Measurements from ENCODE around the gene CD5L. TPM values are rescaled to one million over a fixed set of nuclear protein-coding genes. Genes with fewer than 3 reads are reported as not detected.

Gene CD5L
- total RNA-seq, result not detected
- polyA plus RNA-seq (ENCODE audit: insufficient read depth in 1 of 8, insufficient read length in 8 of 8, low replicate concordance in 1 of 8), result under 1 TPM in 3 of 8 donors, not detected in 5; 0.06 to 0.12 (median 0.07) TPM
- long read RNA-seq, donor 1, partial matches to known transcripts, result 0 of 1 reads
- long read RNA-seq, donor 1, other reads (novel, unspliced or antisense), result 0 of 1 reads
- long read RNA-seq, donor 2, result 0 reads
- long read RNA-seq, donor 3, result 0 reads
- long read RNA-seq, donor 4, result 0 reads
- long read RNA-seq, donor 5, result 0 reads
- long read RNA-seq, donor 6, result 0 reads
- long read RNA-seq, donor 7, result 0 reads
- long read RNA-seq, donor 8, result 0 reads
- long read RNA-seq, donor 9, result 0 reads
- long read RNA-seq, donor 10, result 0 reads
- long read RNA-seq, donor 11, result 0 reads

DNA sequence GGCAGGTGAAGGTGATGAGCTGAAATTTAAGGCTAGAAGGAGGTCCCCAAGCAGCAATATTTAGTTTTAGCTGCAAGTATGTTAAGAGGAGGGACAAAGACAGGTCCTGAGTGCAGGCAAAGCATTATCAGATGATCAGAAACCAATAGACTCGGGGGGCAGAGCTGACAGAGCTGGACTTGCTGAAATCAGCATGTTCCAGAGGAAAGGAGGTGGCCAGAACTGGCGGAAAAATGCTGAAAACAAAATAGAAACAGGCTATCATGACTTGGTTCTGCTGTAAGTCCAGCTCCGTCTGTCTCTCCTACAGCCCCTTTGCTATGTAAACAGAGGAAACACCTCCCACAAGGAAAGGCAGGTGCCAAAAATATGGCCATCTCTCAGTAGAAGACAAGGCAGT, at the start of gene CD5L:
Gene CD5L (minus strand): TSS at position 101 of the 400 bp plus-strand sequence. CDS start 107 bp downstream, outside the sequence.
- Histone ChIP-seq H3K27me3 (ENCODE audit: control insufficient read depth, insufficient read depth, low read length) (no peaks in the 10 kb centered on the region), H3K4me3 (ENCODE audit: low read length) (no peak within 1 kb of the TSS), H3K9me3 (replicated peaks; ENCODE audit: control insufficient read depth, low read depth, low read length) (no peaks in the 10 kb centered on the region), H3K27ac (ENCODE audit: low read length) (no peak within 1 kb of the TSS), H3K4me1 (ENCODE audit: control insufficient read depth, insufficient read depth, low read length) (no peaks in the 10 kb centered on the region), H3K36me3 (ENCODE audit: control insufficient read depth, insufficient read depth, low read length) (no peaks in the 10 kb centered on the region)
- 50% methylated on average over 1 of the region's 3 CpGs for WGBS (ENCODE audit: insufficient coverage)
- no peak for DNase-seq

DNA sequence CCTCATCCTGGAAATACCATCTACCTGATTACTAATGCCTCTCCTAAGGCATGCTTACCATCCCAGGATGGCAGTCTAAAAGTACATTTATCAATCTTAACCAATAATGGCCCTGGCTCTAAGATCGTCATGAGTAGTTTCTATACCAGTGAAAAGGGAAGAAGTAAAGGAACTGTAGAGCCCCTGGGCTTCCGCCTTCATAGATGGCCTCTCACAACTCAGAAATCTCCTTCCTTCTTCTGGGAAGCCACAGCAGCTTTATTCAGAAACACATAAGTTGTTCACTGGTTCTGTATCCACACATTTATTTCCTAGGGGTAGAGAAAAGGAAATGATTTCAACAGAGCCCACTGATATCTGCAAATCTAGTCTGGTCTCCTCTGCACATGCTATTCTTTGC, 41.0 kb upstream of the CD5L start:
- no CpG with 5 or more reads among the region's 2 CpGs for WGBS (ENCODE audit: insufficient coverage)

DNA sequence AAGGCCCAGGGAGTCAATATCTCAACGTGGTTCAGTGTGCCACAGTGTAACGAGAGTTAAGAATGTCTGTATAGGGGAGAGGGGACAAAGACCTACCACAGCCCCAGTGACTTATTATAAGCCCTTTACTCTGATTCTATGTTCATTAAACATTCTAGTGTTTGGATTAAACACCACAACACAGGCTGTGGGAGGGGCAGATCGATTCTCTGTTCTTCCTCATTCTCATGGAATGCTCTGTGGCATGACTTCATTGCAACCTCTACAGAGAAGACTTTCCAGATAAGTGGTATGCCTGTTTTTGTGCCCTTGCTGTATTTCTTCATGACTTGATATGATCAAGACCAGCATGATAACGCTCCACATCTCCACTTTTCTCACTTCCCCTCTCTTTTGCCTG, 39.0 kb upstream of the CD5L start:
- no CpG with 5 or more reads among the region's 4 CpGs for WGBS (ENCODE audit: insufficient coverage)
- no peak overlapping the region for H3K27ac ChIP-seq (ENCODE audit: low read length)
- no peaks in the 10 kb centered on the region for H3K4me1 ChIP-seq (ENCODE audit: control insufficient read depth, insufficient read depth, low read length)
- H3K4me3 ChIP-seq (ENCODE audit: low read length), result no peak overlapping the region
- H3K36me3 ChIP-seq (ENCODE audit: control insufficient read depth, insufficient read depth, low read length), result no peaks in the 10 kb centered on the region
- no peak for DNase-seq
- H3K27me3 ChIP-seq (ENCODE audit: control insufficient read depth, insufficient read depth, low read length), result no peaks in the 10 kb centered on the region
- no peaks in the 10 kb centered on the region for H3K9me3 ChIP-seq (replicated peaks; ENCODE audit: control insufficient read depth, low read depth, low read length)

More for the DNA sequence above, 41.0 kb upstream of the CD5L start:
- H3K9me3 ChIP-seq (replicated peaks; ENCODE audit: control insufficient read depth, low read depth, low read length), result no peaks in the 10 kb centered on the region
- no peaks in the 10 kb centered on the region for H3K4me1 ChIP-seq (ENCODE audit: control insufficient read depth, insufficient read depth, low read length)
- no peak overlapping the region for H3K27ac ChIP-seq (ENCODE audit: low read length)
- DNase-seq, result peak; percentile 17
- H3K27me3 ChIP-seq (ENCODE audit: control insufficient read depth, insufficient read depth, low read length), result peaks cover 2% of the 10 kb centered on the region
- no peak overlapping the region for H3K4me3 ChIP-seq (ENCODE audit: low read length)
- H3K36me3 ChIP-seq (ENCODE audit: control insufficient read depth, insufficient read depth, low read length), result no peaks in the 10 kb centered on the region

DNA sequence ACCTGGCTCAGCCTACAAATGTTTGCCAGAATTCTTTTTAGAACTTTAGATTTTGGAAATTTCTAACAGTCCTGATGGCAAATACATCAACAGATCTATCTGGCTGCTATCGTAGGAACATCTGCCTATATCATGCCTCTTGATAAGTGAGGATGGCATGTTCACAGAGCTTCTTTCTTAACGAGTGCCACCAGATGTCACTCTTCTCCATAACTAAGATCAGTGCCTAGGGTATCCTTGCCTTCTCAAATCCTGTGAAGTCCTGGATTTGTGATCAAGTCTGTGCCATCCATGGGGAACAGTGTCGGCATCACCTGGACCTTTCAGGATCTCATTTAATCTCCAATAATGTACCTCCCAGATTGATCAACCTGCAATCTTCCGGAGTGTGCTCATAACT, 36.5 kb upstream of the CD5L start:
- no peaks in the 10 kb centered on the region for H3K36me3 ChIP-seq (ENCODE audit: control insufficient read depth, insufficient read depth, low read length)
- peak; percentile 51 for DNase-seq
- WGBS (ENCODE audit: insufficient coverage), result 29% methylated on average over 3 of the region's 4 CpGs
- no peaks in the 10 kb centered on the region for H3K27me3 ChIP-seq (ENCODE audit: control insufficient read depth, insufficient read depth, low read length)
- H3K27ac ChIP-seq (ENCODE audit: low read length), result no peak overlapping the region
- no peaks in the 10 kb centered on the region for H3K4me1 ChIP-seq (ENCODE audit: control insufficient read depth, insufficient read depth, low read length)
- H3K4me3 ChIP-seq (ENCODE audit: low read length), result no peak overlapping the region
- no peaks in the 10 kb centered on the region for H3K9me3 ChIP-seq (replicated peaks; ENCODE audit: control insufficient read depth, low read depth, low read length)

DNA sequence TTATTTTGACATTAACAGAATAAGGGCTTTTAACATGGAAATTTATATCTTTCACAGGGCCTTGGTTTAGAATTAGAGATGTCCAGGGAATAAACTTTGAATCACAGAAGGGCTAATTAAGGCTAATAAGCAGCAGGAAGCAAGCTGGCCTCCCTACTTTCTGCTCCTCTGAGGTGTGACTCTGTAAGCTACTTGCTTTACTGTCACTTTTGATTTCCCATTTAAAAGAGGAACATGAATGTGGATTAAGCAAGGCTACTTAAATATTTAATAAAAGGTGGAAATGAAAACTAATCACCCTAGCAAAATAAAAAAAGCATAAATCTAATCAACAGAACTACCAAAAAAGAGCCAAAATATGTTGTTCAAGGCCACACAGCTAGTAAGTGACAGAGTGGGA, 28.9 kb upstream of the CD5L start:
- Histone ChIP-seq H3K27me3 (ENCODE audit: control insufficient read depth, insufficient read depth, low read length) (no peaks in the 10 kb centered on the region), H3K4me3 (ENCODE audit: low read length) (no peak overlapping the region), H3K4me1 (ENCODE audit: control insufficient read depth, insufficient read depth, low read length) (no peaks in the 10 kb centered on the region), H3K27ac (ENCODE audit: low read length) (no peak overlapping the region), H3K36me3 (ENCODE audit: control insufficient read depth, insufficient read depth, low read length) (no peaks in the 10 kb centered on the region), H3K9me3 (replicated peaks; ENCODE audit: control insufficient read depth, low read depth, low read length) (no peaks in the 10 kb centered on the region)
- no peak for DNase-seq

DNA sequence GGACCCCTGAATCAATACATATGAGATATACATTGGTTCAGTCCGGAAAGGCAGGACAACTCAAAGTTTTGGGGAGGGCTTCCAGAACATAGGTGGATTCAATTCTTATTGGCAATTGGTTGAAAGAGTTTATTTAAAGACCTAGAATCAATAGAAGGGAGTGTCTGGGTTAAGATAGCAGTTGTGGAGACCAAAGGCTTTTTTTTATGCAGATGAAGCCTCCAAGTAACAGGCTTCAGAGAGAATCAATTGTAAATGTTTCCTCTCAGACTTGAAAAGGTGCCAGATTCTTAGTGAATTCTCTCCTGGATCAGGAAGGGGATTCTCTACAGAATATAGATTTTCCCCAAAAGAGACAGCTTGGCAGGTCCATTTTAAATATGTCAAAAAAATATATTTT, 27.0 kb upstream of the CD5L start:
- H3K9me3 ChIP-seq (replicated peaks; ENCODE audit: control insufficient read depth, low read depth, low read length), result no peaks in the 10 kb centered on the region
- H3K4me1 ChIP-seq (ENCODE audit: control insufficient read depth, insufficient read depth, low read length), result no peaks in the 10 kb centered on the region
- no peaks in the 10 kb centered on the region for H3K36me3 ChIP-seq (ENCODE audit: control insufficient read depth, insufficient read depth, low read length)
- H3K27me3 ChIP-seq (ENCODE audit: control insufficient read depth, insufficient read depth, low read length), result no peaks in the 10 kb centered on the region
- no CpG with 5 or more reads among the region's 1 CpG for WGBS (ENCODE audit: insufficient coverage)
- DNase-seq, result no peak
- no peak overlapping the region for H3K4me3 ChIP-seq (ENCODE audit: low read length)
- H3K27ac ChIP-seq (ENCODE audit: low read length), result no peak overlapping the region

DNA sequence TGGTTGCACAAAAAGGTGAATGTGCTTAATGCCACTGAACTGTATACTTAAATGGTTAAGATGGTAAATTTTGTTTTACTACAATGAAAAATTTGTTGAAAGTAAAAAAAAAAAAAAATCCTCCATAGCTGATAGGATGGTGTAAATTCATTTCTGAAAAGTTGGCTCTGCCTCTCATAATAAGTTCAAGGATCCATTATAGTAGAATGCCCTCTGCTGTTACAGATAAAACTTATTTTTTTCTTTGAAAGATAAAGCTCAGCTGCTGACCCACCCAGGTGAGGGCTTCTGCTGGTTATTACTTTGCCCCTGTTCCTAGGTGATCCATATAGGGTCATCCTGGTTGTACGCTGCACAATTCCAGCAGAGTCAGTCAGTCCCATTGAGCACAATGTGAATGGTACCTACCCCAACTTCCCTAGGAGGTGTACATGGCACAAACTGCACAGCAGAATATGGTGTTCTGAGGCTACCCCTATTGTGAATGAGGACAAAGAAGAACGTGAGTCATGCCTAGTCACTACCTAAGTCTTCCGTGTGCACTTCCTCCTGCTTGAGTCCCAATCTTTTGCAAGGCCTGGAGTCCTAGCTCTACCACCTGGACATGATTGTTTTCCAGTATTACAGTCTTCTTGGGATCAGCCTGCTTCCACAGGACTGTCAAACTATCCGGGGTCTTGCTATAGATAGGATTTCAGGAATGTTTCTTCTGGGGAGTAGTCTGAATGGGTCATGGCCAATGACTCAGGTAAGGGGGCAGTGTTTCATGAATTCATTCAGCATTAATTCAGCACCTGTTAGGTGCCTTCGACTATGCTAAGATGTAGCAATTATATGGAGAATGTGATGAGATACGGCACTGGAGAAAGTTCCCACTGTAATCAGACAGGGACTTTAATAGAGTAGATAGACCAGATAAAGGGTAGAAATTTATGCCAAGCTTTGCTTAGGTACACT, 20.8 kb upstream of the CD5L start:
- Histone ChIP-seq H3K9me3 (replicated peaks; ENCODE audit: control insufficient read depth, low read depth, low read length) (no peaks in the 10 kb centered on the region), H3K27ac (ENCODE audit: low read length) (no peak overlapping the region), H3K27me3 (ENCODE audit: control insufficient read depth, insufficient read depth, low read length) (no peaks in the 10 kb centered on the region), H3K4me3 (ENCODE audit: low read length) (no peak overlapping the region), H3K4me1 (ENCODE audit: control insufficient read depth, insufficient read depth, low read length) (no peaks in the 10 kb centered on the region), H3K36me3 (ENCODE audit: control insufficient read depth, insufficient read depth, low read length) (no peaks in the 10 kb centered on the region)
- no peak for DNase-seq
- 70% methylated on average over 3 of the region's 6 CpGs for WGBS (ENCODE audit: insufficient coverage)

DNA sequence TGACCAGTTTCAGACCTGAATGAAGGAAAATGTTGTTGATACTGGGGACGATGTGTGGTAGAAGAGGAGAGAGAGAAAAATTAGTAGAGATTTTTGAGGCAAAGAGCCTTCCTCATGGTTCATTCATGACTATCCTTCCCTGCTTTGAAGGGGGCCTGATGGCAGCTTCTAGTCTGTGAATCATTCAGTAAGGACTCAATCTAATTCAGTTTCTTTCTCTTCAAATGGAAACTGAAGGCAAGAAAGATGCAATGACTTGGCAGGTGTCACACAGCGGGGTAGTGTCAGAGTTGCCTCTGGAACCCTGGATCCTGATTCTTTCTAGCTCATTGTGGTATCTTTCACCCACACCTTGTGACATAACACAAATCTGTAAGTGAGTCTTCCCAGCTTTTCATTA, 14.9 kb upstream of the CD5L start:
- no CpG with 5 or more reads among the region's 2 CpGs for WGBS (ENCODE audit: insufficient coverage)
- no peaks in the 10 kb centered on the region for H3K27me3 ChIP-seq (ENCODE audit: control insufficient read depth, insufficient read depth, low read length)
- H3K27ac ChIP-seq (ENCODE audit: low read length), result no peak overlapping the region

DNA sequence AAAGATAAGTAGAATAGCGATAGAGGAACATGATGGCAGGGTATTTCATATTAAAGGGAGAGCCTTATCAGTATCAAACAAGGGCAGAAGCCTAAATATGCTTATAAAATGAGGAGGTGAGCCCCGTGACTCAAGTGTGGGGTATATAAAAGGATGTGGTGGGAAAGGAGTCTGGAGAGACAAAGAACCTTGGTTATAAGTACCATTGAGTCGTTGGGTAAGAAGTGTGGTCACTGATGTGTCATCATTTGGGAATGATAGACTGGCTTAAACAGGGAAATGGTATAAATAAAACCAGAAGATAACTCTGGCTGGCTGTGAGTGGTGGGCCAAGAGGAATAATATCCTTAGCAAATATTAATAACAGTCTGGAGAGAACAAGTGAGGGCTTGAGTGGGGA, 10.9 kb upstream of the CD5L start:
- DNase-seq, result no peak
- H3K36me3 ChIP-seq (ENCODE audit: control insufficient read depth, insufficient read depth, low read length), result no peaks in the 10 kb centered on the region
- WGBS (ENCODE audit: insufficient coverage), result 83% methylated on average over 3 of the region's 3 CpGs

More for the DNA sequence above, 14.9 kb upstream of the CD5L start:
- no peaks in the 10 kb centered on the region for H3K36me3 ChIP-seq (ENCODE audit: control insufficient read depth, insufficient read depth, low read length)
- H3K4me1 ChIP-seq (ENCODE audit: control insufficient read depth, insufficient read depth, low read length), result no peaks in the 10 kb centered on the region
- no peak overlapping the region for H3K4me3 ChIP-seq (ENCODE audit: low read length)
- no peak for DNase-seq
- no peaks in the 10 kb centered on the region for H3K9me3 ChIP-seq (replicated peaks; ENCODE audit: control insufficient read depth, low read depth, low read length)

DNA sequence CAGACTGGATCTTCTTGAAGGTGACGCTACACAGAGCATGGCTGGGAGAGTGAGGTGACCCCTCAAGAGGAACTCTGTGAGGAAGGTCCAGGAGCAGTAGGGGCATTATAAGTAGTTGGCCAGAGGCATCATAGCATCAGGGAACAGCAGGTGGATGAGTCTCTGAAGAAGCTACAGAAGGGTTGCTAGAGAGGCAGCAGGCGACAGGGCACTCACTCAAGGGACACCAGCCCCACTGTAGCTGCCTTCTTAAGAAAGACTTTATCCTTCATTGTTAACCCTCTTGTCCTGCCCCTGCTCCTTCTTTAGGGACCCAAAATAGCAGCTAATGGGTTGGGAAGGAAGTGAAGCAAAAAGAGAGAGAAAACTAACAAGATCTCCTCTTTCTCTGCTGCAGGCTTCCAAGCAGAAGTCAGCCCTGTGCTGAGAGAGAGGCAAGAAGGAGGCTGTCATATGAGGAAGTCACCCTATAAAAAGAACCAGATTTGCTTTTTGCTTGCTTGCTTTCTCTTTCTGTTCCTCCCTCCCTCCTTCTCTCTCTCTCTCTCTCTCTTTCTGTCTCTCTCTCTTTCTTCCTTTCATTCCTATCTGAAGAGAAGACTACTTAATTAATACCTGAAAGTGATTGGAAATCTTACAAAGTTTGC, 7.7 kb upstream of the CD5L start:
- no peaks in the 10 kb centered on the region for H3K9me3 ChIP-seq (replicated peaks; ENCODE audit: control insufficient read depth, low read depth, low read length)
- DNase-seq, result peak; percentile 16
- H3K27ac ChIP-seq (ENCODE audit: low read length), result no peak overlapping the region
- H3K4me1 ChIP-seq (ENCODE audit: control insufficient read depth, insufficient read depth, low read length), result no peaks in the 10 kb centered on the region
- H3K27me3 ChIP-seq (ENCODE audit: control insufficient read depth, insufficient read depth, low read length), result no peaks in the 10 kb centered on the region
- 100% methylated on average over 1 of the region's 2 CpGs for WGBS (ENCODE audit: insufficient coverage)
- H3K4me3 ChIP-seq (ENCODE audit: low read length), result no peak overlapping the region
- no peaks in the 10 kb centered on the region for H3K36me3 ChIP-seq (ENCODE audit: control insufficient read depth, insufficient read depth, low read length)

More for the DNA sequence above, 10.9 kb upstream of the CD5L start:
- no peaks in the 10 kb centered on the region for H3K4me1 ChIP-seq (ENCODE audit: control insufficient read depth, insufficient read depth, low read length)
- no peak overlapping the region for H3K27ac ChIP-seq (ENCODE audit: low read length)
- no peaks in the 10 kb centered on the region for H3K27me3 ChIP-seq (ENCODE audit: control insufficient read depth, insufficient read depth, low read length)
- no peaks in the 10 kb centered on the region for H3K9me3 ChIP-seq (replicated peaks; ENCODE audit: control insufficient read depth, low read depth, low read length)
- H3K4me3 ChIP-seq (ENCODE audit: low read length), result no peak overlapping the region

All from muscle of leg (tissue), 16 donors.